GM12873 (cell line): Measurements from ENCODE around the gene TSGA10IP.

ENCODE experiments used
- CTCF ChIP-seq: IDR thresholded peaks from 2 replicates; pipeline ENCODE4 v1.5.1; 2012; ENCODE audit warnings: low read depth, mild to moderate bottlenecking, moderate library complexity, low read length, control low read depth; ENCODE audit not compliant: insufficient read depth; ENCODE audit errors: missing control alignments

The TSGA10IP gene

GRCh38 chr11:65947603-65948125 is 2.4 kb downstream of the TSGA10IP start:
- no peak for TF ChIP-seq CTCF

- no peak for TF ChIP-seq CTCF
Measured at GRCh38 chr11:65952052-65952521, 6.8 kb downstream of the TSGA10IP start.

GRCh38 chr11:65953471-65953870 is 8.2 kb downstream of the TSGA10IP start:
- TF ChIP-seq CTCF: no peak

GRCh38 chr11:65954771-65955170 is 9.5 kb downstream of the TSGA10IP start:
- no peak for TF ChIP-seq CTCF

GRCh38 chr11:65958291-65958690 is 13.0 kb downstream of the TSGA10IP start:
- TF ChIP-seq CTCF: no peak

- TF ChIP-seq CTCF: no peak
Measured at GRCh38 chr11:65958774-65959420, 13.6 kb downstream of the TSGA10IP start.

- no peak for TF ChIP-seq CTCF
Measured at GRCh38 chr11:65960824-65961266, 15.6 kb downstream of the TSGA10IP start.
